Measurements from ENCODE around the gene YTHDC2.
A peak's percentile ranks its signal among the peaks of the same experiment; 100 is the strongest.

Gene YTHDC2

DNA sequence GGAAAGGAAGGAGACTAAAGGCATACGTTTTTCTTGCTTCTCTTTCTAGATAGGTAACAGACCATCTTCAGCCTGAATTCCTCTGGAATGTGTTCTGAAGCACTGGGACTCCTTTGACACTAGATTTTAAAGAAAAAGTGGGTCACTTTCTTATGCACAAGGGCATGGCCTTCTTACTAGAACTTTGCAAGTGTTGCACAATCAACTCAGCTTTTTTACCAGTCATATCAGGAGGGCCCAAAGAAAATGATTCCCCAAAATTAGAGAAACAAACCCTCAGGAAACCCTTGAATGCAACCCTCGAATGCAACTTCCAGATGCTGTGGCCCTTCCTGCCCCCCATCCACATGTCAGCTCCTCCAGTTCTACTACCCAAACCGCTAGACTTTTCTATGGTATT is 93.9 kb downstream of the YTHDC2 start:
- DNase-seq (ENCODE audit: low read depth): no peak
- TF ChIP-seq, protein P1, sequence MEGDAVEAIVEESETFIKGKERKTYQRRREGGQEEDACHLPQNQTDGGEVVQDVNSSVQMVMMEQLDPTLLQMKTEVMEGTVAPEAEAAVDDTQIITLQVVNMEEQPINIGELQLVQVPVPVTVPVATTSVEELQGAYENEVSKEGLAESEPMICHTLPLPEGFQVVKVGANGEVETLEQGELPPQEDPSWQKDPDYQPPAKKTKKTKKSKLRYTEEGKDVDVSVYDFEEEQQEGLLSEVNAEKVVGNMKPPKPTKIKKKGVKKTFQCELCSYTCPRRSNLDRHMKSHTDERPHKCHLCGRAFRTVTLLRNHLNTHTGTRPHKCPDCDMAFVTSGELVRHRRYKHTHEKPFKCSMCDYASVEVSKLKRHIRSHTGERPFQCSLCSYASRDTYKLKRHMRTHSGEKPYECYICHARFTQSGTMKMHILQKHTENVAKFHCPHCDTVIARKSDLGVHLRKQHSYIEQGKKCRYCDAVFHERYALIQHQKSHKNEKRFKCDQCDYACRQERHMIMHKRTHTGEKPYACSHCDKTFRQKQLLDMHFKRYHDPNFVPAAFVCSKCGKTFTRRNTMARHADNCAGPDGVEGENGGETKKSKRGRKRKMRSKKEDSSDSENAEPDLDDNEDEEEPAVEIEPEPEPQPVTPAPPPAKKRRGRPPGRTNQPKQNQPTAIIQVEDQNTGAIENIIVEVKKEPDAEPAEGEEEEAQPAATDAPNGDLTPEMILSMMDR (conservative IDR thresholded peaks at IDR 0.05; ENCODE audit: control insufficient read depth, insufficient read depth, low read depth, low read length): no peak
- no peak overlapping the region for H3K4me3 ChIP-seq (ENCODE audit: control insufficient read depth, low read depth, low read length)

DNA sequence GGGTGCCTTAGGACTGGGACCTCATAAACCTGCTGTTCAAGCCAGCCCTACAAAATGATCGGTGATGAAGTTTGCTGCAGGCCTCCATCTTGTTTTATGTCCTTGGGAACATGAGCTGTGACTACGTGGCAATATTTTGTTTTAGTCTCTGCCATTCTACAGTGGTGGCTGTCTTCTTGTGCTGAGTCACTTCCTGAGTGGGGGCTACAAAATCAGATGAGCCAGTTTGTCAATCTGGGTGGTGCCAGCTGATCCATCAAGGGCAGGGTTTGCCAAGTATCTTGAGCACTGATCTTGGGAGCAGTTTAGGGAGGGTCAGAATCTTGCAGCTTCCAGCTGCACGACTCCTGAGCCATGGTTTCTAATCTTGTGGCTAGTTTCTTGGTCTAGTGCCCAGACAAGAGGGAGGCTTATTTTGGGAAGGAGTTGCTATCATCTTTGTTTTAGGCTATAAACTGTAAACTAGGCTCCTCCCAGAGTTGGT is 94.7 kb downstream of the YTHDC2 start:
- TF ChIP-seq, protein P1 (conservative IDR thresholded peaks at IDR 0.05; ENCODE audit: control insufficient read depth, insufficient read depth, low read depth, low read length): no peak
- DNase-seq (ENCODE audit: low read depth): peak; percentile 17

DNA sequence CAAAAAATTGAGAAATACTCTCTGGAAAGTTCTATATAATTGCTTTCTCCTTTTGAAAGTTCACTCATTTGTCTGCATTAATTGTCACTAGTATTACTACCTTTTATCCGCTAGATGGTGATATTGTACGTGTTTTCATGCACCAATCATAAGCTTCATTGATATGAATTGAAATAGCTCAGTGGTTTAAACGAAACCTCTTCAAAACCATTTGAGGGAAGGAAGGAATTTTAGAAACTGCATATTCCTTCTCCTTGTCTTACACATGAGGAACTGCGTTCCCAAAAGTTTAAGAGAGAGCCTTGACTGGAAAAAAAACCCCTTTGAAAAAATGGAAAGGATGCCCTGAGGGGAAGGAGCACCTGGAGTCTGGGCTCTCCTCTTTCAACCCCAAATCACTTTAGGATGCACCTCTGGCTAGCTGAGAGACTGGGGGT is 98.6 kb downstream of the YTHDC2 start:
- H3K4me3 ChIP-seq (ENCODE audit: control insufficient read depth, low read depth, low read length): no peak overlapping the region
- TF ChIP-seq, protein P1 (conservative IDR thresholded peaks at IDR 0.05; ENCODE audit: control insufficient read depth, insufficient read depth, low read depth, low read length): peak; percentile 56
- peak; percentile 47 for DNase-seq (ENCODE audit: low read depth)

More for the DNA sequence above, 94.7 kb downstream of the YTHDC2 start:
- no peak overlapping the region for H3K4me3 ChIP-seq (ENCODE audit: control insufficient read depth, low read depth, low read length)

DNA sequence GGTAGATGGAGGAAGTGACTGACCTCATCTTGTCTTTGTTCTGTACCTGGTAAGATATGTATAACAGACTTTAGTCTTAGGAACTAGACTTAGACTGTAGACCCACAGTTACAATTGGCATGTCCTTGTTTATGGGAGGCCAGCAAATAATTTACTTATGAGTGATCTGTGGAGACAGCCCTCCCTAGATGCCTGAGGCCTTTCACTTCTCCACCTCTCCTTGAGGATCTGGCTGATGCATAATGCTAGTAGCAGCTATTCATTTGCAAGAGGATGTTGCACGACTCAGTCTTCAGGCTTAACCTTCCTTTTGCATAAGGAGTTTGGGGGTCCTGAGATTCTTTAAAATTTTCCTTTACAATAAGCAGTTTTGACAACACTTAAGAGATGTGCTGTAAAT is 100.7 kb downstream of the YTHDC2 start:
- TF ChIP-seq, protein P1 (conservative IDR thresholded peaks at IDR 0.05; ENCODE audit: control insufficient read depth, insufficient read depth, low read depth, low read length): no peak
- no peak for DNase-seq (ENCODE audit: low read depth)
- H3K4me3 ChIP-seq (ENCODE audit: control insufficient read depth, low read depth, low read length): no peak overlapping the region

DNA sequence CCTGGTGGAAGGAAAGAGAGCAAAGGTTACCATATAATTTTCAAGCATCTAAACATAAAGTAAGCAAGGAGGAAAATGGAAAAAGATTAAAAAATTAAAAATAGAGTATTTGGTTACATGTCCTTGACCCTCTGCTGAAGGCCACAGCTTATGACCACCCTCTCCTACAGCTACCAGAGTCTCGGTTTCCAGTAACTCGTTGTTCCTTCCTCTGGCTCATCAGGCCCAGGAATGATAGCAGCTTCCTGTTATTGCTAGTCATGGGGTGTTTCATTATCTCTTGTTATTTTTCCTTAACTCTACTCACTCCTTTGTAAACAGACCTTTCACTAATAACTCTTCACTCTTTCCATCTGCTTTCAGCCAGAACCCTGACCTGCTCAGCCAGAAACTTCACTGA is 102.2 kb downstream of the YTHDC2 start:
- no peak for DNase-seq (ENCODE audit: low read depth)
- no peak overlapping the region for H3K4me3 ChIP-seq (ENCODE audit: control insufficient read depth, low read depth, low read length)
- TF ChIP-seq, protein P1 (conservative IDR thresholded peaks at IDR 0.05; ENCODE audit: control insufficient read depth, insufficient read depth, low read depth, low read length): no peak

DNA sequence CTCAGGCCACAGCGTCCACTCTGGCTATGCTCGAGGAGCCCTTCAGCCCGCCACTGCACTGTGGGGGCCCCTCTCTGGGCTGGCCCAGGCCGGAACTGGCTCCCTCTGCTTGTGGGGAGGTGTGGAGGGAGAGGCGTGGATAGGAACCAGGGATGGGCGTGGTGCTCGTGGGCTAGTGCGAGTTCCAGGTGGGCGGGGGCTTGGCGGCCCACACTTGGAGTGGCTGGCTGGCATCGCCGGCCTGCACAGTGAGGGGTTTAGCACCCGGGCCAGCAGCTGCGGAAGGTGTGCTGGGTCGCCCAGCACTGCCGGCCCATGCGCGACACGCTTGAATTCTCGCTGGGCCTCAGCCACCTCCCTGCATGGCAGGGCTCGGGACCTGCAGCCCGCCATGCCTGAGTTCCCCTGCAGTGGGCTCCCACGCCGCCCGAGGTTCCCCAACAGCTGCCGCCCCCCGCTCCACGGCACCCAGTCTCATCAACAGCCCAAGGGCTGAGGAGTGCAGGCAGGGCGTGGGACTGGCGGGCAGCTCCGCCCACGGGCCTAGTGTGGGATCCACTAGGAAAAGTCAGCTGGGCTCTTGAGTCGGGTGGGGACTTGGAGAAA is 103.8 kb downstream of the YTHDC2 start:
- no peak overlapping the region for H3K4me3 ChIP-seq (ENCODE audit: control insufficient read depth, low read depth, low read length)
- no peak for DNase-seq (ENCODE audit: low read depth)
- TF ChIP-seq, protein P1 (conservative IDR thresholded peaks at IDR 0.05; ENCODE audit: control insufficient read depth, insufficient read depth, low read depth, low read length): no peak
